PC-9 (cell line): ENCODE measurements around the gene NID2. TPM values are rescaled to one million over a fixed set of nuclear protein-coding genes. Genes with fewer than 3 reads are reported as not detected.

Experiments used
- BruUV-seq: library from RNA; stranded (reverse); fragments of 400-500 nt; replicated peaks from 2 replicates; lab custom pipeline; 2021; lab: Mats Ljungman, UMichigan
- CTCF ChIA-PET: fragments of 300-600 bp; sonication (Branson Sonifier 250); formaldehyde crosslinking; loops from one replicate; lab custom pipeline; 2022; ENCODE audit warnings: antibody characterized with exemption; lab: Charles Lee
- POLR2A ChIA-PET: fragments of 300-600 bp; sonication (Branson Sonifier 250); formaldehyde crosslinking; loops from one replicate; lab custom pipeline; 2022; ENCODE audit warnings: antibody characterized with exemption; ENCODE audit not compliant: unreplicated experiment; lab: Charles Lee
- DNase-seq, 2 experiments: peaks; one replicate each; pipeline versions ENCODE4 v3.0.0 to v3.0.0-alpha.2; 2015 to 2022; ENCODE audit warnings: mixed read lengths in 1 of 2
- H2AFZ ChIP-seq: fragments of 200-600 bp; sonication (generic); 2 replicates; pipeline ENCODE4 v1.8.1; 2017; ENCODE audit warnings: antibody characterized with exemption
- H3F3A ChIP-seq: fragments of 200-600 bp; sonication (generic); 2 replicates; pipeline ENCODE4 v1.8.1; 2017; ENCODE audit warnings: antibody characterized with exemption, mild to moderate bottlenecking, low read depth; ENCODE audit not compliant: insufficient read depth
- H3K27ac ChIP-seq: fragments of 200-600 bp; sonication (generic); 2 replicates; pipeline ENCODE4 v1.6.1; 2016; ENCODE audit warnings: mixed run types
- H3K27me3 ChIP-seq: fragments of 200-600 bp; sonication (generic); 2 replicates; pipeline ENCODE4 v1.6.1; 2016; ENCODE audit warnings: low read depth, mixed run types; ENCODE audit not compliant: insufficient read depth
- H3K36me3 ChIP-seq: fragments of 200-600 bp; sonication (generic); 2 replicates; pipeline ENCODE4 v1.6.1; 2016; ENCODE audit warnings: low read depth, mixed run types
- H3K4me1 ChIP-seq: fragments of 200-600 bp; sonication (generic); replicated peaks from 2 replicates; pipeline ENCODE4 v1.6.1; 2016; ENCODE audit warnings: mixed run types; ENCODE audit not compliant: insufficient read depth
- H3K4me2 ChIP-seq: fragments of 200-600 bp; sonication (generic); 2 replicates; pipeline ENCODE4 v1.6.1; 2017; ENCODE audit warnings: mixed run types
- H3K4me3 ChIP-seq: fragments of 200-600 bp; sonication (generic); 2 replicates; pipeline ENCODE4 v1.6.1; 2016; ENCODE audit warnings: mixed run types
- H3K79me2 ChIP-seq: fragments of 200-600 bp; sonication (generic); 2 replicates; pipeline ENCODE4 v1.6.1; 2017; ENCODE audit warnings: low read depth, mixed run types
- H3K9me2 ChIP-seq: fragments of 200-600 bp; sonication (generic); 2 replicates; pipeline ENCODE4 v1.8.1; 2017; ENCODE audit warnings: mild to moderate bottlenecking; ENCODE audit not compliant: insufficient read depth
- H3K9me3 ChIP-seq: fragments of 200-600 bp; sonication (generic); 2 replicates; pipeline ENCODE4 v1.8.1; 2016; ENCODE audit warnings: low read depth; ENCODE audit not compliant: insufficient read depth
- H4K20me1 ChIP-seq: fragments of 200-600 bp; sonication (generic); 2 replicates; pipeline ENCODE4 v1.8.1; 2017; ENCODE audit not compliant: insufficient read depth
- EZH2 ChIP-seq: fragments of 200-600 bp; sonication (generic); IDR thresholded peaks from 2 replicates; pipeline ENCODE4 v1.8.0; 2017; ENCODE audit warnings: antibody characterized with exemption, low read depth
- intact Hi-C: fragments of 100-400 bp; cut with micrococcal nuclease; formaldehyde crosslinking; loops from one replicate; pipeline ENCODE4 v1.10.0; 2022; ENCODE audit not compliant: unreplicated experiment
- total RNA-seq: library from RNA; stranded (reverse); gene quantifications from 2 replicates; pipeline ENCODE4 v1.2.3, GENCODE V29; 2021
- TF ChIP-seq, protein P1 (sequence below): fragments of 200-600 bp; sonication (generic); conservative IDR thresholded peaks from 2 replicates; pipeline ENCODE4 v1.6.1; 2017; ENCODE audit warnings: mixed run types, antibody characterized with exemption, mild to moderate bottlenecking, moderate library complexity

NID2 gene
- total RNA-seq, 1 experiment from 2014 or later = 0.11 TPM

DNA sequence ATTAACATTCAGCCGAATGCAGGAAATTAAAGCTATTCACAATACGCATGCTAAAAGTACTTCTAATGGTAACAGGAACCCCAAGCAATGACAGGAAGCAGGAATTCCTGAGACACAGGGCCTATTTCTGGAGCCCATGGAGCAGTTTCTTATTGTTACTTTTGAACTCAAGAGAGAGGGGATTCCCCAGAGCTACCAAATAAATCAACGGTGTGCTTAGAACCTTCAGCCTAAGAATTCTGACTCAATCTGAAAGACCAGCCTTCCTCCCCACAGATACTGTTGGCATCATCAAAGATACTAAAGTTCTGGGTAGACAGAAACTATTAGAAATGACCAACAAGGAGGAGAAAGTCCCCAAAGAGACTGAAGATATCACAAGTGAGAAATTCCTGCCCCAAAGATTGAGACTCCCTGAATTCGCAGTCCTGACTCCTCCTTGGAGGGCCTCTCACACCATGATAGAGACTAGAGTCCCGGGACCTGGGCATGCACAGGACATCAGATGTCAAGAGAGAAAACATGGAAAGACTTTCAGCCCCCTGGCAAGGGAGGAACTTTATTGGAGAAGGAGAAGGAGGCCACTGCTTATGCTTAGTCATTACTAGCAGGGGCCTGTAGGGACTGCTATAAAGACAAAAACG lies 46.8 kb downstream of the NID2 start:
- no peak overlapping the region; the same call in 1 of the 2 replicates for H2AFZ ChIP-seq
- ChIA-PET CTCF (no interaction called here), POLR2A (no interaction called here)
- no peaks in the 10 kb centered on the region for H3K27me3 ChIP-seq
- no peak overlapping the region for H3K4me2 ChIP-seq
- no peak overlapping the region for H3K4me3 ChIP-seq
- H3K9me3 ChIP-seq = no peaks in the 10 kb centered on the region; the same call in 1 of the 2 replicates
- no TSS peak for BruUV-seq
- no peak for DNase-seq
- no peaks in the 10 kb centered on the region for H3K4me1 ChIP-seq
- no peaks in the 10 kb centered on the region for H3K36me3 ChIP-seq
- no peaks in the 10 kb centered on the region; the same call in 1 of the 2 replicates for H3F3A ChIP-seq
- H3K27ac ChIP-seq = no peak overlapping the region
- H3K79me2 ChIP-seq = no peaks in the 10 kb centered on the region
- H3K9me2 ChIP-seq = no peaks in the 10 kb centered on the region
- no peaks in the 10 kb centered on the region for H4K20me1 ChIP-seq
- intact Hi-C loops = no loop called here
- TF ChIP-seq, protein P1, sequence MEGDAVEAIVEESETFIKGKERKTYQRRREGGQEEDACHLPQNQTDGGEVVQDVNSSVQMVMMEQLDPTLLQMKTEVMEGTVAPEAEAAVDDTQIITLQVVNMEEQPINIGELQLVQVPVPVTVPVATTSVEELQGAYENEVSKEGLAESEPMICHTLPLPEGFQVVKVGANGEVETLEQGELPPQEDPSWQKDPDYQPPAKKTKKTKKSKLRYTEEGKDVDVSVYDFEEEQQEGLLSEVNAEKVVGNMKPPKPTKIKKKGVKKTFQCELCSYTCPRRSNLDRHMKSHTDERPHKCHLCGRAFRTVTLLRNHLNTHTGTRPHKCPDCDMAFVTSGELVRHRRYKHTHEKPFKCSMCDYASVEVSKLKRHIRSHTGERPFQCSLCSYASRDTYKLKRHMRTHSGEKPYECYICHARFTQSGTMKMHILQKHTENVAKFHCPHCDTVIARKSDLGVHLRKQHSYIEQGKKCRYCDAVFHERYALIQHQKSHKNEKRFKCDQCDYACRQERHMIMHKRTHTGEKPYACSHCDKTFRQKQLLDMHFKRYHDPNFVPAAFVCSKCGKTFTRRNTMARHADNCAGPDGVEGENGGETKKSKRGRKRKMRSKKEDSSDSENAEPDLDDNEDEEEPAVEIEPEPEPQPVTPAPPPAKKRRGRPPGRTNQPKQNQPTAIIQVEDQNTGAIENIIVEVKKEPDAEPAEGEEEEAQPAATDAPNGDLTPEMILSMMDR = no peak
- no peak for TF ChIP-seq EZH2

DNA sequence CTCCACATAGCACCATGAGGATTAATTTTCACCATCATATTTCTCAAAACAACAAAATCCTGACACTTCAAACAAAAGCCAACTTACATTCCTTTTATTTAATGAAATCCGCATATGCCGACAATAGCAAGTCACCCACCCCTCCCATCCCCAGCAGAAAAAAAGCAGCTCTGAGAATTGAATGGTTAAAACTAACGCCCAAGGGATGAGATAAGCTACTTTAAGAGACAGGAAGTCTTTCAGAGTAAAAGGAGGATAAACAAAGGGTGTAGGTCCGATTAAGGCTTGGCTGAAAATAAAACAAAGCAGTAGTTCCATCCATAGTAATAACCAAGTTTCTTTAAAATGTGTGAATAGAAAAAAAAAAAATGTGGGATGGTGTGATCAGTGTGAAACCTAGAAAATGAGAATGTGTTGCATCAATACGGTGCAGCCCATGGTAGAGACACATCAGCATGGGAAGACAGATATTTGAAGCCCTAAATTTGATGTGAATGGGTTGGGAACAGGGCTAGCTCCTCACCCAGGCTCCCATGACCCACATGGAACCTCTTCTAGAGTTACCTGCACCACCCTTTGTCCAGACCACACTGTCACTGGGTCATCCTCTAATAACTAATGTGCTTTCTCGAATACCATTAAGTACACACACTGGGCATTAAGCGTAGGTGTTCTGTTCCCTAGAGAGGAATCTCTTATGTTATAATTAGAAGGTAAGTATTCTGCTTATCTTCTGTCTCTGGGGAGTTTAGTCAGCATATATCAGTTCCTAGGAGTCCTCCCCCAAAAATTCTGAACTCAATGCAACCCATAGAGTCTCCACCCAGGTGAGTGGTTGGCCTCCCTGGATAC lies 47.8 kb downstream of the NID2 start:
- H2AFZ ChIP-seq = no peak overlapping the region
- ChIA-PET CTCF (interaction anchor here (0.6 to 0.7 kb wide), 2 partner anchors 25 to 227 kb away, joined by 3 to 4 read pairs; no protein-coding TSS in a partner anchor), POLR2A (no interaction called here)
- H3K27me3 ChIP-seq = no peaks in the 10 kb centered on the region
- no peaks in the 10 kb centered on the region; the same call in 1 of the 2 replicates for H3K9me3 ChIP-seq
- intact Hi-C loops = no loop called here
- no peak for TF ChIP-seq EZH2
- TF ChIP-seq, protein P1 = no peak
- DNase-seq = no peak
- no peaks in the 10 kb centered on the region for H3K4me1 ChIP-seq
- H3K4me2 ChIP-seq = no peak overlapping the region
- H3K27ac ChIP-seq = no peak overlapping the region
- no peaks in the 10 kb centered on the region for H3K9me2 ChIP-seq
- H3F3A ChIP-seq = no peaks in the 10 kb centered on the region; the same call in 1 of the 2 replicates
- no peaks in the 10 kb centered on the region for H3K36me3 ChIP-seq
- no peaks in the 10 kb centered on the region for H3K79me2 ChIP-seq
- BruUV-seq = no TSS peak
- no peaks in the 10 kb centered on the region for H4K20me1 ChIP-seq
- H3K4me3 ChIP-seq = no peak overlapping the region

DNA sequence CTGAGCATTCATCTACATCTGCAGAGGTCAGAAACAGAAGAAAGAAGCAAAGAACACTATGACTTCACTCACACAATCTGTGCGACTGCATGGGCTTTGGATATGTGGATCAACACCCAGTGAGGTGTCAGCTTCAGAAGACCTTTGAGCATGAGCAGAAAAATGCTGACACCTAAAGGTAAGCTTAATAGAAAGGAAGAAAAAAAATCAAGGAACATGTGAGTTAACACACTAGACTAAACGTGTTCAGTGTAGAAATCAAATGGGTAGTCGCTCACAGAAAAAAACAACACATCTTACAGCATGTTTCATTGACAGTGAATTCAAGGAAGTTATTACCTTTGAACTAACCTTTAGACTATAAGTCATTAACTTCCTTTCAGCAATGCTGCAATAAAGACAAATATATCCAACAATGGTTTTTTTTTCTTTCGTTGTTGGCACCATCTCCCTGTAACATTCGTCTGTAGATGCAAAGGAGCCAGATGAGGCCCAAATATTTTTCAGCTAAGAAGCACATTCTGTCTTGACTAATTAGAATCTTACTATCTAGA lies 48.6 kb downstream of the NID2 start:
- H3K36me3 ChIP-seq = no peaks in the 10 kb centered on the region
- no TSS peak for BruUV-seq
- no peaks in the 10 kb centered on the region for H4K20me1 ChIP-seq
- H3K9me2 ChIP-seq = no peaks in the 10 kb centered on the region
- TF ChIP-seq, protein P1 = no peak
- TF ChIP-seq EZH2 = no peak
- H2AFZ ChIP-seq = no peak overlapping the region
- ChIA-PET CTCF (no interaction called here), POLR2A (no interaction called here)
- DNase-seq = no peak
- H3F3A ChIP-seq = no peaks in the 10 kb centered on the region; the same call in 1 of the 2 replicates
- no peak overlapping the region for H3K4me3 ChIP-seq
- H3K27ac ChIP-seq = no peak overlapping the region
- H3K79me2 ChIP-seq = no peaks in the 10 kb centered on the region
- H3K4me2 ChIP-seq = no peak overlapping the region
- intact Hi-C loops = no loop called here
- no peaks in the 10 kb centered on the region; the same call in 1 of the 2 replicates for H3K9me3 ChIP-seq
- H3K4me1 ChIP-seq = no peaks in the 10 kb centered on the region
- H3K27me3 ChIP-seq = no peaks in the 10 kb centered on the region
